ENCODE data around the gene PPP1R36. TPM values are rescaled to one million over a fixed set of nuclear protein-coding genes. Genes with fewer than 3 reads are reported as not detected.

PPP1R36 gene
- total RNA-seq, 1 experiment from 2014 or later = 0.34 TPM

DNA sequence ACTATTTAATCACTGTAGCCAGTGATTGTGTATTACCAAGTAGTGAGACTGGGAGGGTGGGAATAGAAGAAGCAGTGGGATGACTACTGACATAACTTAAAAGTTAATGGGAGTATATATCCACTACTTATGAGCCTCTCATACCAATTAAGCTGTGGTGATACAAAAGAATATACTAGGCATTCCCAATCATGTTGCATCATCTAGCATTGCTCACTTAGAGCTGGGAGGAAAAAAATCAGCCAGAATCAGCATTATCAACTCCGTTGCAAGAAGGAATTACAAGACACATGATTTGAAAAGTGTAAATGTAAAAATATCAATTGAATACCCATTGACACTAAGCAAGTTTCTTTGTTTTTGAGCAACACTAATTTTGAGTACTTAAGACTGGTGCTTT is 745 bp upstream of the PPP1R36 start:
- no peaks in the 10 kb centered on the region for H3K27me3 ChIP-seq (replicated peaks; ENCODE audit: insufficient read depth, low read depth, low read length, poor library complexity)
- ChIA-PET CTCF (no interaction called here), POLR2A (ENCODE audit: low non-redundant PET) (no interaction called here)
- no peaks in the 10 kb centered on the region for H3K9me3 ChIP-seq (ENCODE audit: low read depth, low read length, poor library complexity, severe bottlenecking)
- no TSS peak for BruUV-seq (replicated peaks)
- H3K27ac ChIP-seq (ENCODE audit: low read depth, low read length, poor library complexity, severe bottlenecking) = no peak overlapping the region
- no peak for TF ChIP-seq EZH2 (IDR thresholded peaks at IDR 0.05; ENCODE audit: borderline replicate concordance, low read depth, low read length, poor library complexity, severe bottlenecking)
- TF ChIP-seq, protein P1, sequence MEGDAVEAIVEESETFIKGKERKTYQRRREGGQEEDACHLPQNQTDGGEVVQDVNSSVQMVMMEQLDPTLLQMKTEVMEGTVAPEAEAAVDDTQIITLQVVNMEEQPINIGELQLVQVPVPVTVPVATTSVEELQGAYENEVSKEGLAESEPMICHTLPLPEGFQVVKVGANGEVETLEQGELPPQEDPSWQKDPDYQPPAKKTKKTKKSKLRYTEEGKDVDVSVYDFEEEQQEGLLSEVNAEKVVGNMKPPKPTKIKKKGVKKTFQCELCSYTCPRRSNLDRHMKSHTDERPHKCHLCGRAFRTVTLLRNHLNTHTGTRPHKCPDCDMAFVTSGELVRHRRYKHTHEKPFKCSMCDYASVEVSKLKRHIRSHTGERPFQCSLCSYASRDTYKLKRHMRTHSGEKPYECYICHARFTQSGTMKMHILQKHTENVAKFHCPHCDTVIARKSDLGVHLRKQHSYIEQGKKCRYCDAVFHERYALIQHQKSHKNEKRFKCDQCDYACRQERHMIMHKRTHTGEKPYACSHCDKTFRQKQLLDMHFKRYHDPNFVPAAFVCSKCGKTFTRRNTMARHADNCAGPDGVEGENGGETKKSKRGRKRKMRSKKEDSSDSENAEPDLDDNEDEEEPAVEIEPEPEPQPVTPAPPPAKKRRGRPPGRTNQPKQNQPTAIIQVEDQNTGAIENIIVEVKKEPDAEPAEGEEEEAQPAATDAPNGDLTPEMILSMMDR (conservative IDR thresholded peaks at IDR 0.05; ENCODE audit: low read depth, low read length) = no peak
- no peak for DNase-seq (ENCODE audit: low spot score)
- H3K4me3 ChIP-seq (ENCODE audit: low read depth, low read length, poor library complexity, severe bottlenecking) = no peak overlapping the region
- intact Hi-C loops (cut with micrococcal nuclease; ENCODE audit: unreplicated experiment) = loop anchor here (10.0 kb wide), 1 partner anchor 216 kb away; no protein-coding TSS in a partner anchor
- peaks cover 4% of the 10 kb centered on the region for H3K4me1 ChIP-seq (ENCODE audit: insufficient read depth, low read length, poor library complexity, severe bottlenecking)
- no peaks in the 10 kb centered on the region for H3K36me3 ChIP-seq (ENCODE audit: insufficient read depth, low read length, poor library complexity, severe bottlenecking)

DNA sequence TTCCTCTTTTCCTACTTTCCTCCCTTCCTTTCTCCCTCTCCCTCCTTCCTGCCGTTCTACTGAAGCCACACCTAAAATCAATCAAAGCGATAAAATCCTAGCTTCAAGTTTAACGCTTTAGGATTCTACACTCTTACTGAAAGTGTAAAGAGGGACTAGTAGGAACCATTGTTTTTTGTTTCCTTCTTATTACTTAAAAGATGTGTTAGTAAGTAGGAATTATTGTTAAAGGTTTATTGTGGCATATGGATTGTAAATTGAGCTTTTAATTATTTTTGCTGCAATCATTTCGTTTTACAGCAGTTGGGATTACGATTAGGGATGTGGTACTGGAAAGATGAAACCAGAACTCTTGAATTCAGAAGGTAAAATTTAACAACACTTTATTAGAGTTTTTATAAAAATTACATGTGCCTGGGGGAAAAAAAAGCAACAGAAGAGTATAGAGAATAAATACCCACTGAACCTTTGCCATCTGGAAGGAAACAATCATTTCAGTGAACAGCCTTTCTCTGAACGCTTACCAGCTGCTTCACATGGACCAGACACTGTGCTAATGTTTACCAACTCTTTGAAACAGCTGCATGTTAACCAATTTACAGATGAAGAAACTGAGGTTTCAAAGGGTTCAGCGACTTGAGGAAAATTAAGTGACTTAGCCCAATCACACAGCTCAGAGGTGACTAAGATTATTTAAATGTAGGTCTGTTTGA is 1.0 kb downstream of the PPP1R36 start:
- H3K4me3 ChIP-seq (ENCODE audit: low read depth, low read length, poor library complexity, severe bottlenecking) = no peak overlapping the region
- H3K27me3 ChIP-seq (replicated peaks; ENCODE audit: insufficient read depth, low read depth, low read length, poor library complexity) = no peaks in the 10 kb centered on the region
- H3K36me3 ChIP-seq (ENCODE audit: insufficient read depth, low read length, poor library complexity, severe bottlenecking) = no peaks in the 10 kb centered on the region
- intact Hi-C loops (cut with micrococcal nuclease; ENCODE audit: unreplicated experiment) = no loop called here
- no peak for DNase-seq (ENCODE audit: low spot score)
- no peaks in the 10 kb centered on the region for H3K9me3 ChIP-seq (ENCODE audit: low read depth, low read length, poor library complexity, severe bottlenecking)
- POLR2A ChIA-PET (ENCODE audit: low non-redundant PET) = interaction anchor here (0.7 kb wide), 1 partner anchor 56 kb away, joined by 3 read pairs; no protein-coding TSS in a partner anchor
- peaks cover 4% of the 10 kb centered on the region for H3K4me1 ChIP-seq (ENCODE audit: insufficient read depth, low read length, poor library complexity, severe bottlenecking)
- no TSS peak for BruUV-seq (replicated peaks)
- CTCF ChIA-PET = no interaction called here
- H3K27ac ChIP-seq (ENCODE audit: low read depth, low read length, poor library complexity, severe bottlenecking) = no peak overlapping the region
- TF ChIP-seq, protein P1 (conservative IDR thresholded peaks at IDR 0.05; ENCODE audit: low read depth, low read length) = no peak
- no peak for TF ChIP-seq EZH2 (IDR thresholded peaks at IDR 0.05; ENCODE audit: borderline replicate concordance, low read depth, low read length, poor library complexity, severe bottlenecking)

DNA sequence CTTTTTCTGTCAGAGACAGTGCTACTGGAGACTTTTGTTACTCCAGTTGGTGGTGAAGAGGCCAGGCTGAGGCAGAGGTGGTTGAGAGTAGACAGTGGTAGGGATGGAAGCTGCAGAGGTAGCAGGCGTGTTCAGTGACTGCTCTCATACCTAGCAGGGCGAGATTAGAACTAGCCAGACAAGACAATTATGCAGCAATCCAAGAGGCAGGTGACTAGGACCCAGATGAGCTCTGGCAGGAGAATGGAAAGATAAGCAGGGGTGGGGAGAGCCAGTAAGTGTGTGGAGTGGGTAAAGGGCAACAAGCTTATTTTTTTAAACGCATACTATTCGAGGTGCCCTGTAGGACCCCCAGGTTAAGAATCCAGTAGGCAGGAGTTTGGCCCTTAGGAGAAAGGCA is 4.8 kb downstream of the PPP1R36 start:
- Histone ChIP-seq H3K4me1 (ENCODE audit: insufficient read depth, low read length, poor library complexity, severe bottlenecking) (peaks cover 4% of the 10 kb centered on the region), H3K9me3 (ENCODE audit: low read depth, low read length, poor library complexity, severe bottlenecking) (no peaks in the 10 kb centered on the region), H3K36me3 (ENCODE audit: insufficient read depth, low read length, poor library complexity, severe bottlenecking) (no peaks in the 10 kb centered on the region), H3K27me3 (replicated peaks; ENCODE audit: insufficient read depth, low read depth, low read length, poor library complexity) (no peaks in the 10 kb centered on the region), H3K4me3 (ENCODE audit: low read depth, low read length, poor library complexity, severe bottlenecking) (no peak overlapping the region), H3K27ac (ENCODE audit: low read depth, low read length, poor library complexity, severe bottlenecking) (no peak overlapping the region)
- DNase-seq (ENCODE audit: low spot score) = no peak
- TF ChIP-seq, protein P1 (conservative IDR thresholded peaks at IDR 0.05; ENCODE audit: low read depth, low read length) = no peak
- no peak for TF ChIP-seq EZH2 (IDR thresholded peaks at IDR 0.05; ENCODE audit: borderline replicate concordance, low read depth, low read length, poor library complexity, severe bottlenecking)
- intact Hi-C loops (cut with micrococcal nuclease; ENCODE audit: unreplicated experiment) = no loop called here
- CTCF ChIA-PET = no interaction called here
- POLR2A ChIA-PET (ENCODE audit: low non-redundant PET) = no interaction called here
- no TSS peak for BruUV-seq (replicated peaks)

Data from A673 (cell line).